SU-DHL-6 (cell line): Measurements from ENCODE around the gene SERAC1.

Experiments
- H2AFZ ChIP-seq: fragments of 200-600 bp; sonication (generic); 2 replicates; pipeline ENCODE4 v1.6.1; 2014; ENCODE audit warnings: low read depth, mild to moderate bottlenecking, moderate library complexity, mixed read lengths, antibody characterized with exemption, low read length; ENCODE audit not compliant: severe bottlenecking
- H3F3A ChIP-seq: fragments of 200-600 bp; shearing (Covaris generic); 2 replicates; pipeline ENCODE4 v1.6.0; 2016; ENCODE audit warnings: antibody characterized with exemption, mild to moderate bottlenecking; ENCODE audit not compliant: insufficient read depth
- H3K27ac ChIP-seq: fragments of 200-600 bp; sonication (generic); 2 replicates; pipeline ENCODE4 v1.5.1; 2016; ENCODE audit warnings: low read depth, mild to moderate bottlenecking, low read length, moderate library complexity, mixed read lengths
- H3K27me3 ChIP-seq: fragments of 200-600 bp; sonication (generic), shearing (Covaris generic); 2 replicates; pipeline ENCODE4 v1.6.0; 2014; ENCODE audit warnings: mild to moderate bottlenecking, low read length
- H3K36me3 ChIP-seq: fragments of 200-600 bp; sonication (generic); 2 replicates; pipeline ENCODE4 v1.6.1; 2014; ENCODE audit warnings: mild to moderate bottlenecking, low read length, mixed read lengths
- H3K4me2 ChIP-seq: fragments of 300-600, 200-600 bp; shearing (Covaris generic), sonication (generic); 2 replicates; pipeline ENCODE4 v1.6.0; 2014; ENCODE audit warnings: low read length, low read depth, mild to moderate bottlenecking; ENCODE audit not compliant: poor library complexity, severe bottlenecking
- H3K4me3 ChIP-seq: fragments of 200-600 bp; sonication (generic); 2 replicates; pipeline ENCODE4 v1.5.1; 2014; ENCODE audit warnings: antibody characterized with exemption, low read length, mild to moderate bottlenecking, mixed read lengths; ENCODE audit not compliant: insufficient read depth, poor library complexity, severe bottlenecking
- H3K79me2 ChIP-seq: fragments of 200-600 bp; sonication (generic); 2 replicates; pipeline ENCODE4 v1.6.1; 2014; ENCODE audit warnings: mild to moderate bottlenecking, low read length, moderate library complexity; ENCODE audit not compliant: insufficient read depth
- H3K9ac ChIP-seq: fragments of 200-600 bp; sonication (generic); 2 replicates; pipeline ENCODE4 v1.7.0; 2014; ENCODE audit warnings: mild to moderate bottlenecking, low read length
- H3K9me2 ChIP-seq: fragments of 200-600 bp; sonication (generic); replicated peaks from 2 replicates; pipeline ENCODE4 v1.6.1; 2014; ENCODE audit warnings: low read length; ENCODE audit not compliant: insufficient read depth
- H3K9me3 ChIP-seq: fragments of 200-600 bp; sonication (generic); 2 replicates; pipeline ENCODE4 v1.6.1; 2014; ENCODE audit warnings: low read length, mixed read lengths; ENCODE audit not compliant: insufficient read depth
- H4K20me1 ChIP-seq: fragments of 200-600 bp; sonication (generic); 2 replicates; pipeline ENCODE4 v1.6.1; 2014; ENCODE audit warnings: low read depth, mild to moderate bottlenecking, antibody characterized with exemption, low read length, moderate library complexity, mixed read lengths
- CTCF ChIP-seq: fragments of 200-600 bp; sonication (generic); IDR thresholded peaks from one replicate; pipeline ENCODE4 v1.5.1; 2017; ENCODE audit warnings: antibody characterized with exemption, mild to moderate bottlenecking, low read length, moderate library complexity; ENCODE audit not compliant: insufficient read depth, poor library complexity, severe bottlenecking
- EZH2phosphoT487 ChIP-seq: fragments of 200-600 bp; sonication (generic), shearing (Covaris generic); conservative IDR thresholded peaks from 2 replicates; pipeline ENCODE4 v1.6.1; 2018; ENCODE audit warnings: mild to moderate bottlenecking, antibody characterized with exemption, low read length, moderate library complexity, mixed read lengths

Gene SERAC1

GRCh38 chr6:158124288-158124687, 43.8 kb downstream of the SERAC1 start:
- Histone ChIP-seq H3K9me3 (no peaks in the 10 kb centered on the region), H3K79me2 (no peaks in the 10 kb centered on the region), H2AFZ (no peak overlapping the region), H3K27ac (no peak overlapping the region), H3F3A (no peaks in the 10 kb centered on the region), H3K36me3 (no peaks in the 10 kb centered on the region), H4K20me1 (no peaks in the 10 kb centered on the region), H3K9ac (no peak overlapping the region), H3K4me3 (no peak overlapping the region), H3K9me2 (no peaks in the 10 kb centered on the region), H3K4me2 (no peak overlapping the region), H3K27me3 (no peaks in the 10 kb centered on the region)
- no peak for TF ChIP-seq CTCF

GRCh38 chr6:158122048-158122447, 46.0 kb downstream of the SERAC1 start:
- Histone ChIP-seq H4K20me1 (no peaks in the 10 kb centered on the region), H3K9me2 (no peaks in the 10 kb centered on the region), H3K9ac (no peak overlapping the region), H3K4me2 (no peak overlapping the region), H3K27ac (no peak overlapping the region), H3K27me3 (no peaks in the 10 kb centered on the region), H2AFZ (no peak overlapping the region), H3K4me3 (no peak overlapping the region), H3F3A (no peaks in the 10 kb centered on the region), H3K9me3 (no peaks in the 10 kb centered on the region), H3K79me2 (no peaks in the 10 kb centered on the region), H3K36me3 (no peaks in the 10 kb centered on the region)
- TF ChIP-seq CTCF (no peak), EZH2phosphoT487 (no peak)

GRCh38 chr6:158121335-158121734, 46.7 kb downstream of the SERAC1 start:
- H2AFZ ChIP-seq, result no peak overlapping the region
- no peak for TF ChIP-seq EZH2phosphoT487
- no peak for TF ChIP-seq CTCF

GRCh38 chr6:158118886-158119285, 49.2 kb downstream of the SERAC1 start:
- H3K9ac ChIP-seq, result no peak overlapping the region
- no peaks in the 10 kb centered on the region for H3K27me3 ChIP-seq
- no peaks in the 10 kb centered on the region for H3K9me2 ChIP-seq
- H3K4me2 ChIP-seq, result no peak overlapping the region
- H3F3A ChIP-seq, result no peaks in the 10 kb centered on the region
- H3K79me2 ChIP-seq, result no peaks in the 10 kb centered on the region
- no peak for TF ChIP-seq EZH2phosphoT487
- no peak for TF ChIP-seq CTCF
- no peak overlapping the region for H2AFZ ChIP-seq
- H3K9me3 ChIP-seq, result no peaks in the 10 kb centered on the region
- H3K27ac ChIP-seq, result no peak overlapping the region
- H3K4me3 ChIP-seq, result no peak overlapping the region
- H4K20me1 ChIP-seq, result no peaks in the 10 kb centered on the region
- no peaks in the 10 kb centered on the region for H3K36me3 ChIP-seq

More at GRCh38 chr6:158121335-158121734, 46.7 kb downstream of the SERAC1 start:
- Histone ChIP-seq H3K27ac (no peak overlapping the region), H3K27me3 (no peaks in the 10 kb centered on the region), H3F3A (no peaks in the 10 kb centered on the region), H3K9ac (no peak overlapping the region), H4K20me1 (no peaks in the 10 kb centered on the region), H3K9me2 (no peaks in the 10 kb centered on the region), H3K4me2 (no peak overlapping the region), H3K4me3 (no peak overlapping the region), H3K36me3 (no peaks in the 10 kb centered on the region), H3K79me2 (no peaks in the 10 kb centered on the region), H3K9me3 (no peaks in the 10 kb centered on the region)
